ENCODE results near the gene CIZ1.

CIZ1 gene

GRCh38 chr9:128152133-128153059 lies 39.0 kb downstream of the CIZ1 start:
- Mint-ChIP-seq H3K9me3 (no peaks in the 10 kb centered on the region), H3K27ac (no peak overlapping the region), H3K36me3 (ENCODE audit: low read depth) (no peaks in the 10 kb centered on the region), H3K4me1 (no peaks in the 10 kb centered on the region), H3K27me3 (no peaks in the 10 kb centered on the region), H3K4me3 (no peak overlapping the region)
- ATAC-seq = no peak
- DNase-seq = no peak

GRCh38 chr9:128151309-128152132 lies 39.9 kb downstream of the CIZ1 start:
- H3K4me3 Mint-ChIP-seq = no peak overlapping the region
- H3K36me3 Mint-ChIP-seq (ENCODE audit: low read depth) = no peaks in the 10 kb centered on the region
- no peaks in the 10 kb centered on the region for H3K27me3 Mint-ChIP-seq
- H3K27ac Mint-ChIP-seq = no peak overlapping the region
- H3K4me1 Mint-ChIP-seq = no peaks in the 10 kb centered on the region
- ATAC-seq (no peak), DNase-seq (no peak)
- H3K9me3 Mint-ChIP-seq = no peaks in the 10 kb centered on the region

GRCh38 chr9:128150594-128151308 lies 40.6 kb downstream of the CIZ1 start:
- Mint-ChIP-seq H3K4me1 (no peaks in the 10 kb centered on the region), H3K27ac (no peak overlapping the region), H3K27me3 (no peaks in the 10 kb centered on the region), H3K36me3 (ENCODE audit: low read depth) (no peaks in the 10 kb centered on the region), H3K9me3 (no peaks in the 10 kb centered on the region), H3K4me3 (no peak overlapping the region)
- DNase-seq = peak; percentile 21
- peak; percentile 41 for ATAC-seq

- Mint-ChIP-seq H3K4me3 (no peak overlapping the region), H3K9me3 (no peaks in the 10 kb centered on the region), H3K4me1 (no peaks in the 10 kb centered on the region), H3K27me3 (no peaks in the 10 kb centered on the region), H3K27ac (no peak overlapping the region), H3K36me3 (ENCODE audit: low read depth) (no peaks in the 10 kb centered on the region)
- no peak for ATAC-seq
- no peak for DNase-seq
Measured at GRCh38 chr9:128149951-128150593, 41.3 kb downstream of the CIZ1 start.

GRCh38 chr9:128149001-128149701 lies 42.2 kb downstream of the CIZ1 start, which contains the start of gene LCN2:
Gene LCN2 (plus strand): TSS chr9:128149453. CDS start chr9:128149526, 73 bp downstream.
- H3K4me3 Mint-ChIP-seq = no peak within 1 kb of the TSS
- no peak for DNase-seq
- no peaks in the 10 kb centered on the region for H3K9me3 Mint-ChIP-seq
- ATAC-seq = no peak
- no peaks in the 10 kb centered on the region for H3K36me3 Mint-ChIP-seq (ENCODE audit: low read depth)
- no peak within 1 kb of the TSS for H3K27ac Mint-ChIP-seq
- no peaks in the 10 kb centered on the region for H3K27me3 Mint-ChIP-seq
- H3K4me1 Mint-ChIP-seq = no peaks in the 10 kb centered on the region

GRCh38 chr9:128148509-128149000 lies 42.8 kb downstream of the CIZ1 start:
- no peak overlapping the region for H3K27ac Mint-ChIP-seq
- no peaks in the 10 kb centered on the region for H3K4me1 Mint-ChIP-seq
- DNase-seq (no peak), ATAC-seq (no peak)
- H3K36me3 Mint-ChIP-seq (ENCODE audit: low read depth) = no peaks in the 10 kb centered on the region
- H3K4me3 Mint-ChIP-seq = no peak overlapping the region
- H3K27me3 Mint-ChIP-seq = no peaks in the 10 kb centered on the region
- no peaks in the 10 kb centered on the region for H3K9me3 Mint-ChIP-seq

GRCh38 chr9:128146591-128147120 lies 44.7 kb downstream of the CIZ1 start:
- Mint-ChIP-seq H3K4me3 (no peak overlapping the region), H3K36me3 (ENCODE audit: low read depth) (no peaks in the 10 kb centered on the region), H3K4me1 (peaks cover 3% of the 10 kb centered on the region), H3K27ac (no peak overlapping the region), H3K27me3 (no peaks in the 10 kb centered on the region), H3K9me3 (no peaks in the 10 kb centered on the region)
- ATAC-seq (no peak), DNase-seq (no peak)

GRCh38 chr9:128145951-128146351 lies 45.4 kb downstream of the CIZ1 start:
- H3K27ac Mint-ChIP-seq = no peak overlapping the region
- H3K36me3 Mint-ChIP-seq (ENCODE audit: low read depth) = no peaks in the 10 kb centered on the region
- no peaks in the 10 kb centered on the region for H3K27me3 Mint-ChIP-seq
- H3K4me1 Mint-ChIP-seq = peaks cover 3% of the 10 kb centered on the region
- no peak overlapping the region for H3K4me3 Mint-ChIP-seq
- H3K9me3 Mint-ChIP-seq = no peaks in the 10 kb centered on the region
- no peak for DNase-seq
- ATAC-seq = no peak

GRCh38 chr9:128145536-128145935 lies 45.8 kb downstream of the CIZ1 start:
- Mint-ChIP-seq H3K27ac (no peak overlapping the region), H3K36me3 (ENCODE audit: low read depth) (no peaks in the 10 kb centered on the region), H3K4me1 (peaks cover 3% of the 10 kb centered on the region), H3K27me3 (no peaks in the 10 kb centered on the region), H3K4me3 (no peak overlapping the region), H3K9me3 (no peaks in the 10 kb centered on the region)
- DNase-seq = no peak
- ATAC-seq = no peak

GRCh38 chr9:128144239-128145181 lies 46.9 kb downstream of the CIZ1 start:
- H3K27me3 Mint-ChIP-seq = no peaks in the 10 kb centered on the region
- no peak overlapping the region for H3K4me3 Mint-ChIP-seq
- DNase-seq = no peak

GRCh38 chr9:128143525-128144238 lies 47.7 kb downstream of the CIZ1 start:
- H3K9me3 Mint-ChIP-seq = no peaks in the 10 kb centered on the region
- DNase-seq (no peak), ATAC-seq (no peak)
- H3K4me1 Mint-ChIP-seq = peaks cover 3% of the 10 kb centered on the region
- no peaks in the 10 kb centered on the region for H3K36me3 Mint-ChIP-seq (ENCODE audit: low read depth)
- no peak overlapping the region for H3K4me3 Mint-ChIP-seq
- no peak overlapping the region for H3K27ac Mint-ChIP-seq
- H3K27me3 Mint-ChIP-seq = no peaks in the 10 kb centered on the region

More at GRCh38 chr9:128144239-128145181, 46.9 kb downstream of the CIZ1 start:
- peaks cover 3% of the 10 kb centered on the region for H3K4me1 Mint-ChIP-seq
- H3K36me3 Mint-ChIP-seq (ENCODE audit: low read depth) = no peaks in the 10 kb centered on the region
- H3K9me3 Mint-ChIP-seq = no peaks in the 10 kb centered on the region
- no peak for ATAC-seq
- no peak overlapping the region for H3K27ac Mint-ChIP-seq

GRCh38 chr9:128142596-128142995 lies 48.8 kb downstream of the CIZ1 start:
- Mint-ChIP-seq H3K27me3 (no peaks in the 10 kb centered on the region), H3K9me3 (no peaks in the 10 kb centered on the region)

More at GRCh38 chr9:128142596-128142995, 48.8 kb downstream of the CIZ1 start:
- ATAC-seq (no peak), DNase-seq (no peak)
- Mint-ChIP-seq H3K4me3 (no peak overlapping the region), H3K27ac (no peak overlapping the region), H3K4me1 (peaks cover 3% of the 10 kb centered on the region), H3K36me3 (ENCODE audit: low read depth) (no peaks in the 10 kb centered on the region)
